ENCODE results near the gene SRSF10. TPM values are rescaled to one million over a fixed set of nuclear protein-coding genes. Genes with fewer than 3 reads are reported as not detected.

The SRSF10 gene
- 115 TPM for total RNA-seq

DNA sequence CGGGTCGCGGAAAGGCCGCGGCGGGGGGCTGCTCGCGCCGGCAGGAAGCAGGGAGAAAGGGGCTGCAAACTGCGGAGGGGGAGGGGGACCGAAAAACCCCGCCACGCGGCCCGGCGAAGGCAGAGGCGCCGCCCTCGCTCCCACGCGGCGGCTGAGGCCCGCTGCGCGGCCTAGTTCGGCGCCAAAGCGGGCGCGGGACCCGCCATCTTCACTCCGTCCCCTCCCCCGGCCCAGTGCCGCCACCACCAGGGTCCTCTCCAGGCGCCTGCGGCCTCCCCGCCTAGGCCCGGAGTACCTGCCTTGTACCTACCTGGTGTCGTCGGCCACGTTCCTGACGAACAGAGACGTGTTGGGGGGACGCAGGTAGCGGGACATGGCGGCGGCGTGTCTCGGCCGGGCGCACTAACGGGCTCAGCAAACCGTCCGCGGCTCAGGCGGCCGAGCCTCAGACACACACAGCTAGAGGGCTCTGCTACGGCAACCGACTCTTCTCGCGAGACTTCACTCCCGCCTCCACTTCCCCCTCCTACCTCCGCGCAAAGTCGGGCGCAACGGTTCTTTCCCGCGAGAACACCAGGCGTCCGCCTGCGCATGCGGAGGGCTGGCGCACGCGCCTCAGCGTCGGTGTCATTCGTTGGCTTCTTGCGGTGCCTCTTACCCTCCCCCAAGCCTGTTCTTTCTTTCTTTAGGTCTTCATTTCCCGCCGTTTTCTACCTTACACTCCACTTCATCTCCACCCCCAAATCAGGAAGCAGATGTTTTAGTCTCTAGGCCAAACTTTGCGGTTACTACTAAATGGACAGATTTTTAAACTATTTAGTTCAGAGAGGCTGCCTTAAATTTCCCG lies at the start of gene SRSF10:
Gene SRSF10, minus strand, starts transcription at position 447 of the 847 bp plus-strand sequence. Its CDS starts 72 bp downstream, at position 375.

DNA sequence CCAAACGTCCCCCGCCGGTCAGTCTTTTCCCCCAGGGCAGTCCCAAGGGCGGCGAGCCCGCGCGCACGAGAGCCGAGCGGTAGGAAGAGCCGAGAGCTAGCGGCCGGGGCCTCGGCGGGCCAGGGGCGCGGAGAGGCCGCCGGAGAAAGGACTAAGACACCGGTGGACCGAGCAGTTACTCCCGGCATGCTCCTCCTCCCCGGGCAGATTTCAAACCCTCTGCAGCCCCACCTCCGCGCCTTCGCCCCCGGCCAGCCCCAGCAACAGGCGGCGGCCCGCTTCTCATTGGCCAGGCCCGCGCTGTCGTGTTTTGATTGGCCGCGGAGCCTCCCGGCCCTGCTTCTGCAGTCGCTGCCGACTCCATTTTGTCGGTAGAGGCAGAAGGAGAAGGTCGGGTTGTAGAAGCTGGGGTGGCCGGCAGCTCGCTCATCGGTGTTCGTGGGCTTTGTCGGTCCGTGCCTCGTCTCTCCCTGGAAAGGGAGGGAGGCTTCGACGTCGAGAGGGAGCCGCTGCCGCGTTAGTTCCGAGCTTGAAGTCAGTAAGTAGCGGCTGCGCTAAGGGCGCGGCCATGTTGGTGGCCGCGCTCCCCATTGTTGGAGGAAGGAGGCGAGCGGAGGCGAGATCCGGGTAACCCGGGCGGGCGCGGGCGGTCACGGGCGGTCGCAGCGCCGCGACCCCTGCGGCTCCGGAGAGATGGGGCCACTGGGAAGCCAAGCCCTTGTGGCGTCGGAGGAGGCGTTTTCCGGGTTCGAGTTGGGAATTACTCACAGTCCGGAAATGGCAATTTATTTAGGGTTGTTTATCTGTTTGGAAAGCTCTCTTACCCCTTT lies 20.5 kb downstream of the SRSF10 start, which contains the start of gene PNRC2:
Gene PNRC2, plus strand, starts transcription at position 368 of the 830 bp plus-strand sequence. CDS start 1,630 bp downstream, outside the sequence.

Small RNAs within 50 kb of the gene (small RNA-seq; reads per million reads assigned to genes)
- not detected for gene MIR378F

Other genes starting within 250 kb of the SRSF10 start
- gene ELOA, start 236.9 kb downstream of the SRSF10 start, total RNA-seq, result 24.2 TPM
- gene PITHD1, start 201.9 kb downstream of the SRSF10 start, total RNA-seq, result 99.2 TPM
- gene LYPLA2, start 189.2 kb downstream of the SRSF10 start, total RNA-seq, result 43.8 TPM
- gene GALE, start 179.6 kb downstream of the SRSF10 start, total RNA-seq, result 19.1 TPM
- gene HMGCL, start 154.9 kb downstream of the SRSF10 start, total RNA-seq, result 19.1 TPM
- 28.8 TPM for gene FUCA1, start 112.0 kb downstream of the SRSF10 start, total RNA-seq
- not detected for gene CNR2, start 67.0 kb downstream of the SRSF10 start, total RNA-seq
- 96.9 TPM for gene PNRC2, start 20.5 kb downstream of the SRSF10 start, total RNA-seq
- gene MYOM3, start 131.8 kb upstream of the SRSF10 start, total RNA-seq, result 0.23 TPM
- not detected for gene IL22RA1, start 162.8 kb upstream of the SRSF10 start, total RNA-seq
- 2.3 TPM for gene IFNLR1, start 207.0 kb upstream of the SRSF10 start, total RNA-seq